ENCODE measurements around the gene LARGE1.
"Not testable (repeated sequence)": the region's sequence is repeated elsewhere in the genome, so short reads cannot be mapped to it uniquely, and the experiment has no call there.

The LARGE1 gene

GRCh38 chr22:33883961-33884808, 36.1 kb downstream of the LARGE1 start:
- no peak for DNase-seq

GRCh38 chr22:33883561-33883960, 36.7 kb downstream of the LARGE1 start:
- DNase-seq = no peak

- no peak for DNase-seq
Observed at GRCh38 chr22:33882991-33883390, 37.3 kb downstream of the LARGE1 start.

GRCh38 chr22:33880986-33881385, 39.3 kb downstream of the LARGE1 start:
- DNase-seq = no peak

DNA sequence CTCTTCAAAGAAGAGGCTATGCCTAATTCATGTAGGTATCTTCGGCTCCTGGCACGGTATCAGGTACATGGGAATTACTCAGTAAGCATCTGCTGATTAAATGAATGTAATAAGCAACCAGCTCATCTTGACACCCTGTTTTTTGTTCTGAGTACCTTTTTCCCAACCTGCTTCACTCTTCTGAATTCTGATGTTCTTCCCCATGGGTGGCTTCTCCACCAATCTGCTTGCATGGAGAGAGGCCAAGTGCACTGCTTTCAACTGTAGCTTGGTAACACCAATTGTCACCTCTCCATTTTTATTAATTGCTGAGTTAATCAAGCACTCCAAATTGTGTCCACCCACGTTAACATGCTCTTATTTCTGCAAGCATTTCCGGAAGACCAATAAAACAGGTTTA, 40.5 kb downstream of the LARGE1 start:
- DNase-seq = no peak

DNA sequence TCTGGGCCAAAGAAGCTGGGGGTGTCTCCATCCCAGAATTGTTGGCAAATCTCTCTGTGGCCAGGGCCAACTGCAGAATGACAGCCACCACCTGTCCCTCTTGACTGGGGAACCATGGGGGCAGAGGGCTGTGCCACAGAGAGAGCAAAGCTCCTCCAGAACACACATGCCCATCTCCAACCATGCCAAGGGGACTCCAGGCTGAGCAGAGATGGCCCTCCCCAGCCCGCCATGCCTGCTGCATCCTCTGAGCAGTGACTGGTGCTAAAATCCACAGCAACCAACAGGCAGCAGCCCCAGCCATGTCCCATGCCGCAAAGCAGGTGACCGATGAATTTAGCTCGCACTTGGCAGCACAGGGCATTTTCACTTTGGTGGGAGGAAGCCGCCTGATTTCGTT, 45.0 kb downstream of the LARGE1 start:
- DNase-seq = no peak

DNA sequence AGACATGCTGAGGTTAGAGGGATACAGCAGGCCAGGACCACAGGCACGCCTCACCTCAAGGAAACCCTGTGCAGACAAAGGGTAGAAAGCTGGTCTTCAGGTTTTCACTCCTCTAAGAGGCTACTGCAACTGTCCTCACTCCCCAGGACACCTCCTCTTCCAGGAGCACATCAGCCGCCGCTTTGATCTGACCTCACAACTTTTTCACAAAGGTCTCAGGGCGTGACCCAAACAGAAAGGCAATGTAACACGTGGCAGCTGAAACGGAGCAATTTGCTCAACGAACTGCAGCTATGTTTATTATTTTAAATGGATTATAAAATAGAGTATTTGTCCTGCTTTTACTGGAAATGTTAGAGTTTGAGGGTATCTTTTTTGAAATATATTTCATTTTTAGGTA, 46.1 kb downstream of the LARGE1 start:
- DNase-seq = no peak

GRCh38 chr22:33873666-33874065, 46.6 kb downstream of the LARGE1 start:
- DNase-seq = no peak

- DNase-seq = no peak
Observed at GRCh38 chr22:33873186-33873585, 47.1 kb downstream of the LARGE1 start.

DNA sequence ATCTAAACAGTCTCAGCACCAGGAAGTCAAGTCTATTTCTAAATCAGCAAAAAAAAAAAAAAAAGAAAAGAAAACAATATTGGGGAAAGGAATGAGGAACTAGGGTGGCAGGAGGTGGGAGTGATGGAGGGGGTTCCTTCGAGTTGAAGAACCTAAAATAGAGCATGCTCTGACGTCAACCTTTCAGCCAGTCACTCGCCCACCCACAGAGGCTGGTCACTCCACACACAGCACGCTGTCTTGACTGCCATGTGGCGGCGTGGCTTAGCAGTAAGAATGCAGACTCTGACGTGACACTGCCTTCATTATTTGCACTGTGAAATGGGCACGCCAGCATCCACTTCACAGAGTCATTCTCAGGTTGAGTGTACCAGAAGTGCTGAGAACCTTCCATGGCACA, 48.3 kb downstream of the LARGE1 start:
- no peak for DNase-seq

GRCh38 chr22:33869946-33870345, 50.3 kb downstream of the LARGE1 start:
- no peak for DNase-seq

GRCh38 chr22:33867971-33868370, 52.3 kb downstream of the LARGE1 start:
- no peak for DNase-seq

DNA sequence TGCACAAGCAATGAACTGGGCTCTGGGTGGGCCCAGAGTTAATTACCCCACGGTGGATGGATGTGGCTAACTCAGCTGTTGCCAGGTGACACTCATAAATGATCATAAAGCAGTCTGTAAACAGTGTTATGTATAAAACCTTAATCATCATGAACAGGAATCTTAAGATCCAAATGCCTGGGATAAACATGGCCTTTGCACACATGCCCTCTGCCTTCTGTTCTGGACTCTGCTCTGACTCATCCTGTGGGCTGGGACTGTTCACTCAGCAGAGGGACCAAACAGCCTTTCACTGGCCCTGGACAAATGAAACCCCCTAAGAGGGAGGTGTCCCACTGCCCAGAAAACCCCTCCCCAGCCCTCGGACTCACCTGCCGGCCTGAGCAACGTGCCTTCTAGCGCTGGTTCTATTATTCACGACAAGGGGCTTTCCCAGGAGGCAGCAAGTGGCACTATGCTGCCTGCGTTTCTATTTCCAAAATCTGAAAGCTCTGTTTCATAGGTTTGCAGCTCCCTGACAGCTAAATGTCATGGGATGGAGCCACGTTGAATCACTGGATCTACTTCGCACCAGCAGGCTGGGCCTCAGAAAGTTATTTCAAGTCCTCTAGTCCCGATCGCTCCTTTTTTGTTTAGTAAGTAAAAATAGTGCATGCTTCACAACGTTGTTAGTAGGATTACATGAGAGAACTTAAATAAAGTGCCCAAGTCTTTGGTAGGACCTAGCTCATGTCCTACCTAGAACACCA, 53.0 kb downstream of the LARGE1 start:
- DNase-seq = no peak

- no peak for DNase-seq
Observed at GRCh38 chr22:33866511-33866910, 53.8 kb downstream of the LARGE1 start.

GRCh38 chr22:33865996-33866395, 54.3 kb downstream of the LARGE1 start:
- DNase-seq = no peak

- DNase-seq = no peak
Observed at GRCh38 chr22:33865248-33865647, 55.0 kb downstream of the LARGE1 start.

- DNase-seq = no peak
Observed at GRCh38 chr22:33864723-33865130, 55.5 kb downstream of the LARGE1 start.

GRCh38 chr22:33861216-33861875, 58.9 kb downstream of the LARGE1 start:
- DNase-seq = no peak

DNA sequence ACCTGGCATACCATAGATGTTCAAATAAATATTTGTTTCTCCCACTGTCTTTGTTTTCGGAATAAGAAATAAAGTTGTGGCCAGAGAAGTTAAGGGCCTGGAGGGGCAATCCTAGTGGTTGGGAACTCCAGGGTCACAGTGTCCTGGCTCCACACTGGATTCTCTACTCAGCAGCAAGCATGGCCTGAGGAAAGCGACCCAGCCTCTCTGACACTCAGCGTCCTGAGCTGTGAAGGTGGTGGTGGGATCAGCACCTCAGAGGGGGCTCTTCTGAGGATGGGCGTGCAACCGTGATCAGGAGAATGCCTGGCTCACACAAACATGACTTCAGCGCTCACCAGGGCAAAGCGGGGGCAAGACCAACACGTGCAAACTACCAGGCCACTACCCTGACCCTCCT, 59.9 kb downstream of the LARGE1 start:
- no peak for DNase-seq

GRCh38 chr22:33859311-33859710, 61.0 kb downstream of the LARGE1 start:
- no peak for DNase-seq

DNA sequence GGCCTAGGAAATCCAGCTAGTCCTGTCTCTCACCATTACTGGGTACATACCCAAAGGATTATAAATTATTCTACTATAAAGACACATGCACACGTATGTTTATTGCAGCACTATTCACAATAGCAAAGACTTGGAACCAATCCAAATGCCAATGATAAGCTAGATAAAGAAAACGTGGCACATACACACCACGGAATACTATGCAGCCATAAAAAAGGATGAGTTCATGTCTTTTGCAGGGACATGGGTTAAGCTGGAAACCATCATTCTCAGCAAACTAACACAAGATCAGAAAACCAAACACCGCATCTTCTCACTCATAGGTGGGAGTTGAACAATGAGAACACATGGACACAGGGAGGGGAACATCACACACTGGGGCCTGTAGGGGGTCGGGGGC, 61.6 kb downstream of the LARGE1 start:
- DNase-seq = not testable (repeated sequence)

DNA sequence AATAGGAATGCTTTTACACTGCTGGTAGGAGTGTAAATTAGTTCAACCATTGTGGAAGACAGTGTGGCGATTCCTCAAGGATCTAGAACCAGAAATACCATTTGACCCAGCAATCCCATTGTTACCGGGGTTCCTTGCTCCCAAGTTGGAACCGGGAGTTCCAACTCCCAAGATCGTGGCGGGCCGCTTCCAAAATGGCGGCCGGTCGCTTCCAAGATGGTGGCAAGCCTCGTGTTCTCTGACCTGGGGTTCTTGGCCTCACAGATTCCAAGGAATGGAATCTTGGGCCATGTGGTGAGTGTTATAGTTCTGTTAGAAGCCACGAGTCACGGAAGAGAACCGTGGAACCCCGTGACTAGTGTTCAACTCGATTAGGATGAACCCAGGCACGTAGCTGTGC, 62.5 kb downstream of the LARGE1 start:
- DNase-seq = not testable (repeated sequence)

GRCh38 chr22:33854724-33855123, 65.6 kb downstream of the LARGE1 start:
- DNase-seq = no peak
